H4 (cell line): ENCODE results near the gene WDR48. TPM values are rescaled to one million over a fixed set of nuclear protein-coding genes. Genes with fewer than 3 reads are reported as not detected.

Experiments used
- DNase-seq: peaks from one replicate; pipeline ENCODE4 v3.0.0-alpha.2; 2015; ENCODE audit warnings: low spot score
- total RNA-seq: library from RNA; depleted of rRNA; stranded (reverse); fragments of >200 nt; shearing (Covaris generic); gene quantifications from 2 replicates; pipeline ENCODE4 v1.2.3, GENCODE V29; 2014

Gene WDR48
- total RNA-seq, 1 experiment from 2014 or later = 11.3 TPM

DNA sequence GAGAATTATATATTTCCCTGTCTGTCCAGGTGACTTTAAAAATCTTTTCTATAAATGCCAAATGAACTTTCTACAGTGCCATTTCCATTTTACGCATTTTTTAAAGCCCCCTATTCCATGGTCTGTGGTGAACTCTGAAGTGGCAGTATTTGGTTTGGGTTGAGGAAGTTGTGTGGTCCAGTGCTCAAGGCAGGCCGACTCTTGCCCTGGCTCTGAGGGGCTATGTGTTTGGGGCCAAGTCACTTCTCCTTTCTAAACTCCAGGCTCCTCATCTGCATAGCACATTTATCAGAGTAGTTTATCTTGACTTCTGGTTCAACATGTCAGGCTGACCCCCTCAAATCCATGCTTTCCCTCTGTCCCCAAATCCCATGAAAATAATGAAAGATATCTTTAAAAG lies 69.8 kb downstream of the WDR48 start:
- DNase-seq = no peak

DNA sequence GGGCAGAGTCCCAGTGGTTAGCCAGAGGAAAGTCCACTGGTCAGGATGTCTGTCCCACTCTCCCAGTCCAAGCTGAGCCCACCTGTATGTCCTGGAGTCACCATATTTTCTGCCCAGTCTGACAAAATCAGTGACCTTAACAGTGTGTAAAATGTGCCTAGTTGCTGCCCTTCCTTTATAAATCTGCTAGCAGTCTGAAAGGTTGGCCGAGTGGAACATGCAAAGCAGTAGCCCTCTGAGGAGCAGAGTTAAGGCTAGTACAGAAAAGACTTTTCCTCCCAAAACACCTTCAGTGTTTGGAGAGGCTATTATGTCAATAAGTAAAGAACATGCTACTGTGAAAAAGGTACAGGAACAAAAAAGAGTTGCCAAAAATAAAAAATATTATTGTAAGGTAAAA lies 71.0 kb downstream of the WDR48 start:
- DNase-seq = no peak

DNA sequence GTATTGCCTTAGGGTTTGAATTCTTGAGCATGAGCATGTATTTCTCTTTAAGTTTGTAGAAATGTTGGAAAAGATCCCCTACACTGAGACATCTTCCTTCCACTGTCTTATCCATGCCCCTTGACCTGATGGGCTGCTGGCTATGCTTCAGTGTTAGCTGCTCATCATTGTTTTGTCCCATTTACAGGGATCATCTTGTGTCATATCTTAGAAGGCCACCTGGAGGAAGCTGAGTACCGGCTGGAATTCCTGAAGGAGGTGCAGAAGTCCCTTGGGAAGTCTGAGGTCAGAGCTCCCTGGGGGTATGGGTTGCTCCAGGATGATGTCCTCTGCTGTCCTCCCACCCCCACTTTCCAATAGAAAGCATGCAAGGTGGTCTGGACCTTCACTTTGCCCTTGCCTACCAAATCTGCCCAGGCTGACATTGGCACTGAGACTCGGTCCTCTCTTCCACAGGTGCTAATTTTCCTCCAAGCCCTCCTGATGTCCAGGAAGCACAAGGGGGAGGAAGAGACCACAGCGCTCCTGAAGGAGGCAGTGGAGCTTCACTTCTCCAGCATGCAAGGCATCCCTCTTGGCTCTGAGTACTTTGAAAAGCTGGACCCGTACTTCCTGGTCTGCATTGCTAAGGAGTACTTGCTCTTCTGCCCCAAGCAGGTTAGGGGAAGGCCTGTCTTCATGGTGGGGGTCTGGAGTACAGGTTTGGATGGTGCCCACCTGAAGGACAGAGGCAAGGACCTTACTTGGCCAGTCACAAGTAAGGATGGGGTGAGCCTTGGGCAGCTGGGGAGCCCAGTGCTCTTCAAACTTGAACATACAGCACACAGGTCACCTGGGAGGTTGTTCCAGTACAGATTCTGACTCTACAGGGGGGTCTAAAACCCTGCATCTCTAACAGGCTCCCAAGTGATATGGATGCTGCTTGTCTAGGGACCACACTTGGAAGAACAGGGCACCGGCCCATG lies 73.3 kb downstream of the WDR48 start:
- peak; percentile 13 for DNase-seq

DNA sequence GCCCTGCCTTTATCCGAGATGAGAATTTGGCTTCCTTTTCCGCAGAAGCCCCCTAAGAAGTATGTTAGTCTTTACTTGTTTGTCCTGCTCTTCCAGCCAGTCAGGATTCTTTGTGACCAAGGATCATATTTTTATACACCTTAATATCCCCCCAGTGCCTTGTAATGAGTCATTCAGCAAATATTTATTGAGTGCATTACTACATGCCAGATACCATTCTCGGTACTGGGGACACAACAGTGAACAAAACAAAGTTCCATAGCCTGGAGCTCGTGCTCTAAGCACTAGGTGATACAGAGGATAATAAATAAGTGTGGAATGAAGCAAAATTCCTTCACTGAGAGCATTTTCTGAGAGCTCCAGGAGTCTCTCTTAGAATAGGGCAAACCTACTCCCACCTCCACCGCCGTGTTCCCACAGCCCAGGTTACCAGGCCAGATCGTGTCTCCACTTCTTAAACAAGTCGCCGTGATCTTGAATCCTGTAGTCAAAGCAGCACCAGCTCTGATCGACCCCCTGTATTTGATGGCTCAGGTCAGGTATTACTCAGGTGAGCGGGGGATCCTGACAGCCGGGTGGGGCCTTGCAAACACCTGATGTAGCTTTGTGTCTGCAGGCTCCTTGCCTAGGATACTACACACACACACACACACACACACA lies 74.2 kb downstream of the WDR48 start:
- no peak for DNase-seq

DNA sequence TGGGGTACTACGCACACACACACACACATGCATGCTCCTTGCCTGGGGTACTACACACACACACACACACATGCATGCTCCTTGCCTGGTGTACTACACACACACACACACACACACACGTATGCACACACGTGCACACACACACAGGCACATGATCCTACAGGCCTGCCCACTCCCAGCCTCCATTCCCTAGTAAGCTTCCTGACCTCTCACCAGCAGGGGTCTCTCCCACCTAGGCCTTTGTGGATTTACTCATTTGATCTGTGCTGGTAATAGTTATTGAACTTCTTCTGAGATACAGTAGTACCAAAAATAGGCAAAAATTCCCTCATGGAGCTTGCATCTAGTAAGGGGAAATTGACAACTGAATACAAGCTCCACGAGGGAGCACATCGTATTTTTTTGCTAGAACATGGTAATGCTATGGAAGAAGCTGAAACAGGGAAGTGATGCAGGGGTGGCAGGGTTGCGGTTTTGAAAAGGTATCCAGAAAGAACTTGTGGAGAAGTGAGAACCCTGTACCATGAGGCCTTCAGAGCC lies 74.8 kb downstream of the WDR48 start:
- no peak for DNase-seq

DNA sequence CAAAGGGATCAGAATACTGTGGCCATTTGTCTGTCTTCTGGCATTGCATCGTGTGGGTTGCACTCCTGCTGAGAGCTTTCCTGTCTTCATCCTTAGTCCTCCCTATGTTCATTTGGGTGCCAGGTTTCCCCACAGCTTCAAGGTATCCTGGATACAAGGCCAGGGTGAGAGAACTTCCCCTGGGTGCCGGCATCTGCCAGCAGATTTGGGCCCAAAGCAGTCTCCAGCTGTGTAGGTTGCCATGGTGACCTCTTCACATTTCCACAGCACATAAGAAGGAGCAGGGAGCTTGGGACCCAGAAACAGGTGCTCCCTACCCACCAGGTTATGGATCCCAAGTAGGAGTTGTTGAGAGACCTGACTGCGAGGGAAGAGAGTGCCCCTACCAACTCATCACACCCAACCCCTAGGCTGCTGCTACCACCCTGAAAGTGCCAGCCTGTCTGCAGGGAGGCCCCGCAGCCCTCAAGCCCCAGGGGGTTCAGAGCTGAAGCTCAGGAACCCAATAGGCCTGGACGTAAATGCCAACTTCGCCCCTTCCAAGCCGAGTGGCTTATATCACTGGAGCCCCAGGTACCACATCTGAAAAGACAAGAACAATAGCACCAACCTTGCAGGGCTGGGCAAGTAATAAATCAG lies 75.6 kb downstream of the WDR48 start:
- no peak for DNase-seq

DNA sequence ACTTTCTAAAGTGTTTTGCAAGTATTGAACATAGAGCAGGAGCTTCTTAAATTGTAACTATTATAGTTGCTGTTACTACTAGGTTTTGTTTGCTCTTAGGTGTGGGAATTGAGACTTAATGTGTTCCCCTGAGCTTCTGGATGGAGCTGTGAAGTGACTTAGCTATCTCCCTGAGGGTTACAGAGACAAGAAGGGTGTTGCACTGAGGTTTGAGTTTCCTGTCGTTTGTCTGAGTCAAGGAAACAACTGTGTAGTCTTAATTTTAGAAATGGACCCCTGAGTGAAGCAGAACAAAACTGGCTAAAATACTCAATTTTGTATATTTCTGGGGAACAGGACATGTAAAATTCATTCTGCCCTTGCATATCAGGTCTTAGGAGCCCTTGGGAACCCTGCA lies 76.1 kb downstream of the WDR48 start:
- no peak for DNase-seq

DNA sequence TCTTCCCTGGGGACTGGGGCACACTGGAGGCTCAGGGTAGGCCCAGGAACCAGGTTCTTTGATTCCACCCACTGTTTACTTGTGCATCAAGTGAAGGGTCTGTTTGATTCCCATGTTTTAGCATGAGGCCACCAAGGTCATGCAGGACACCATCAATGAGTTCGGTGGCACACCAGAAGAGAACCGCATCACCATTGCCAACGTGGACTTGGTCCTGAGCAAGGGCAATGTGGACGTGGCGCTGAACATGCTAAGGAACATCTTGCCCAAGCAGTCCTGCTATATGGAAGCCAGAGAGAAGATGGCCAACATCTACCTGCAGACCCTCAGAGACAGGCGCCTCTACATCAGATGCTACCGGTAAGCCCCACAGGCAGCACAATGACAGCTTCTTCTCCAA lies 77.1 kb downstream of the WDR48 start:
- no peak for DNase-seq

DNA sequence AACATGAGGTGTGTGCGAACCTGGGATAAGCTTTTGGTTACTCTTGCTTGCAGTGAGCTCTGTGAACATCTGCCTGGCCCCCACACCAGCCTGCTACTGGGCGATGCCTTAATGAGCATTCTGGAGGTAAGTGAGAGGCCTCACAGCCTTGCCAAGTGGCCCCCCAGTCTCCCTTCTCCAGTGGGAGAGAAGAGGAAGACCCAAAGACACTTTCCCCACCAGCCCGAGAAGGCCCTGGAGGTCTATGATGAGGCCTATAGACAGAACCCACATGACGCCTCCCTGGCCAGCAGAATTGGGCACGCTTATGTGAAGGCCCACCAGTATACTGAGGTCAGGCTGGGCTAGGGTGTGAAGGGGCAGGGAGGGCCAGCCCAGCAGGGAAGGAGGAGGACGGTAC lies 78.2 kb downstream of the WDR48 start:
- DNase-seq = no peak

DNA sequence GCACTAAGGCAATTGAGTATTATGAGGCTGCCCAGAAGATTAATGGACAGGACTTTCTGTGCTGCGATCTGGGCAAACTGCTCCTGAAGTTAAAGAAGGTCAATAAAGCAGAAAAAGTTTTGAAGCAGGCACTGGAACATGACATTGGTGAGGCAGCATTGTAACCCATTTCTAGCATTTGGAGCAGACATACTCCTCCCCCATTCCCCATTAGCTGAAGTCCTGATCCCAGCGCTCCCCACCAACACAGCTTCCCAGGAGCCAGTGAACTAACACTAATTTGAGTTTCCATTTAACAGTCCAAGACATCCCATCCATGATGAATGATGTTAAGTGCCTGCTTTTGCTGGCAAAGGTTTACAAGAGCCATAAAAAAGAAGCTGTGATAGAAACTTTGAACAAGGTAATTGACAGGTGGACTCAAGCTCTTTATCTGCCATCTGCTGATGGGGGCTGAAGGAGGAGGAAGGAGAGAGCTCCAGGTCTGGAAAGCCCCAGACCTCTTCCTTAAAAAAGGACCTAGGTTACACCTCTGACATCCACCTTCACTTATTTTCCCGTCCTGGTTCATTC lies 79.0 kb downstream of the WDR48 start:
- no peak for DNase-seq

DNA sequence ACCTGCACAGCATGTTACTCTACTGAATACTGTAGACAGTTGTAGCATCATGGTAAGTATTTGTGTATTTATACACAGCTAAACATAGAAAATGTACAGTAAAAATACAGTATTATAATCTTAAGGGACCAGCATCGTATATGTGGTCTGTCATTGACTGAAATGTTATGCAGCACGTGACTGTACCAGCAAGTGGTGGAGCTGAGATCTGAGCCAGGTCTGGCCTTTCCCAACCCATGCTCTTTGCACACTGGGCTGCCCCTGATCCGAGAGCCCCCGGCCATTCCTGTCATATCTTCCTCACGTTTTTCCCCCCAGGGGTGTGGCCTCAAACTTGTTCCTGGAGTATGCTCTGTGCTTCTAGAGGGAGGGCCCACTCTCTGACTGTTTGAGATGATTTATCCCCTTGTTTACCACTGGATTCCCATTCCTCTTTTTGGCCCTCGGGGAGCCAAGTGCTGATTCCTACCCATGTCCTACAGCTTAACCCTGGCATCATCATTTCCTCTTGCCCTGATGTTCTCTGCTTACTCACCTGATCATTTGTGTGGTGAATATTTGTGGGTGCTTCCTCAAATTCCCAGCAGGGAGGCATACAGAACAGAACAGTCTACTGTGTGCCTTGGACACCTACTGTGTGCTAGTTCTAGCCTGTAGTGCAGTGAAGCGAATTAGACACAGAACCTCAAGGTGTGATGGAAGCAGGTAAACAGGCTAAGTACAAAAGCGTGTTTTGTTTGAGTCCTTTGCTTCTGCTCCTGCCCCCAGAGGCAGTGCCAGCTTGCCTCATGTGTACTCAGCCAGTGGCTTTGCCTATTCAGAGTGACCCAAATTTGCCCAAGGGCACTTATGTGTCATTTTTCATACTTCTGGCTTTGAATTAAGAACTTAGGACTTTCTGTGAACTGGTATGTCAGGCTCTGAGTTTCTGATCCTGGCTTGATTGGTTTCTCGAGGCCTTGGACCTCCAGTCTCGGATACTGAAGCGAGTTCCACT lies 80.6 kb downstream of the WDR48 start:
- no peak for DNase-seq

DNA sequence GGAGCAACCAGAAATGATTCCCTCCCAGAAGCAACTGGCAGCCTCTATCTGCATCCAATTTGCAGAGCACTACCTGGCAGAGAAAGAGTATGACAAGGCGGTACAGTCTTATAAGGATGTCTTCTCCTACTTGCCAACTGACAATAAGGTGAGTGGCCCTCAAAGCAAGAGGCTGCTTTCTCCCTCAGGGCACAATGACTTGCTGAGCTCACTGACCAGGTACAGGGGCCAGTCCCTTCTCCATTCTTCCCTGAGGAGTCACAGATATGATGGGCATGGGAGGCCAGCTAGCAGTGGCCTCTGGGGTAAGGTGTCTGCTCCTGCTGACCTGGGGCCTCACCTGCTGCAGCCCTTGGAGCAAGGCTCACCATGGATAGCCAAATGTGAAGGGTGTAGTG lies 81.3 kb downstream of the WDR48 start:
- no peak for DNase-seq

DNA sequence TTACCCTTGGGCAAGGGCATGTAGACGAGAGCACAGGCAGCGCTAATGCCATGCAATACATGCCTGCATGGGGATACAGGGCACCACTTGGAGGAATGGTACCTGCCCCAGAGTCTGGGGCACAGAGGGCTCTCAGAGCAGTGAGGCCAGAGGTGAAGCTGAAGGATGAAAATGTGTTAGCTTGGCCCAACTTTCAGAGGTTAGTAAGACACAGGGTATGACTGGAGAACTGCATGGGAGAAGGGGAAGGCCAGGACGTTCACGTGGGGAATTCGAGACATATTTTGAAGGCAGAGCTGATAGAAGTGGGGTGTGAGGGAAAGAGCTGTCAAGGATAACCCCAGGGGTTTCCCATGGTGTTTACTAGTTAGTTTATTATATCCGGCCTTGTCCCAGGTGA lies 82.0 kb downstream of the WDR48 start:
- no peak for DNase-seq

DNA sequence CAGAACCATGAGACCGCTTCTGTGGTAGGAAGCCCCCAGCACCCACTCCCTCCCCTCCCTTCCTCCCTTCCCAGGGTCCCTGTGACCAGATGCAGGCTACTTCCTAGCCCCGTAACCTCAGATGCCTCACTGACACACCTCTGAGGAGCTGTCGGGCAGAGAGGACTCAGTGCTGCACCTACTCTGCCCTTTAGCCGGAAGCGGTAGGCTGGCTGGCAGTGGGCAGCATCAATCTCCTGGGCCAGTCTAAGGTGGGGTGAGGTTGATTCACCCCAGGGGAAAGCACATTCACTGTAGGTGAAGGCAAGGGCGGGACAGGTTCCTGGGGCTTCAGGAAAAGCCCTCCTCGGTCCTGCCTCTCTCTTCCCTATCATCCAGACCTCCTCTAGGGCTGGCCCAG lies 82.5 kb downstream of the WDR48 start:
- DNase-seq = no peak

DNA sequence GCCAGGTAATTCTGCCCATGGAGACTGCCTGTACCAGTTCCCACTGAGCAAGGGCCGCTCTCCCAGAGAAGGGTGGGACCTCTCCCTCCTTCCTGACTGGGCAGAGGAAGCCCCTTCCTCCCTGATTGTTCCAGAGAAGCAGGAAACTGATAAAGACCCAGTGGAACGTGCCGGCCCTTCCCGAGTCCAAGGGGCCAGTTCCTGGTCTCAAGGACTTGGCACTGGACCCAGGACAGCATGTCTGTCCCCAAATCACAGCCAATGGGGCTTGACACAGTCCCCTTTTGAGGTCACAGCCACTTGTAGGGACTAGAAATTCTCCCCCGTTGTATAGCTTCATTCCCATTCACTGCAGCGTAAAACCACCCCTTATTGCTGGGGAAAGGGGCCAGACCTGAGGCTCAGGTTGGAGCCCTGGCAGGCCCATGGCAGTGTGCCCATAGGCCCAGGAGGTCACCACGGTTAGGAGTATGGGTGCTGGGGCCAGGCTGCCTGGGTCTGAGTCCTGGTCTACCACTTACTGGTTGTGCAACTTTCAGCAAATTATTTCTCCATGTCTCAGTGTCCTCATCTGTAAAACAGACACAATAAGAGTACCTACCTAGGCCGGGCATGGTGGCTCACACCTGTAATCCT lies 83.5 kb downstream of the WDR48 start:
- DNase-seq = no peak

DNA sequence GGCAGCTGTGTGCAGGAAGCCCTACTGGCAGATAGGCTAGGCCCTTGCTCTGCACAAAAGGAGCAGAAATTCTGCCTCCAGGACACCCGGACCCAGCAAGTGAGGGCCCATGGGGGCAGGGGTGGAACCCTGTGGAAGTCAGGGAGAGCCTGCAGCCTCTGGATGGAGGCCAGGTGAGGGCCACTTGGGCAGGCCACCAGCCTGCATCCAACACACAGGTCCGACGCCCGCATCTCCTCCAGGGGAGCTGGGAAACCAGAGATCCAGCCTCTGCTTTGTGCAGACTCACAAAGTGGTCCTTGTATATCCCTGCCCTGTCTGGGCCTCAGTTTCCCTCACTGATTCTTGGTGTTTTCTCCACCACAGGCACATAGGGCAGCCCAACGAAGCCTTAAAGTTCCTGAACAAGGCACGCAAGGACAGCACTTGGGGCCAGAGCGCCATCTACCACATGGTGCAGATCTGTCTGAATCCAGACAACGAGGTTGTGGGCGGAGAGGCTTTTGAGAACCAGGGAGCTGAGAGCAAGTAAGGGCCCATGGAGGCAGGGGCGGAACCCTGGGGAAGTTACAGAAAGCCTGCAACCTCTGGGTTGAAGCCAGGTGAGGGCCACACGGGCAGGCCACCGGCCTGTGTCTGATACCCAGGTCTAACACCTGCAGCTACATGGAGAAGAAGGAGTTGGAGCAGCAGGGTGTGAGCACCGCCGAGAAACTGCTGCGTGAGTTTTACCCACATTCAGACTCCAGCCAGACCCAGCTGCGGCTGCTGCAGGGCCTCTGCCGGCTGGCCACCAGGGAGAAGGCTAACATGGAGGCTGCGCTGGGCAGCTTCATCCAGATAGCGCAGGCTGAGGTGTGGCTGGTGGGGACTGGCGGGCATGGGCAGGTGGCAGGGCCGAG lies 85.0 kb downstream of the WDR48 start:
- no peak for DNase-seq

DNA sequence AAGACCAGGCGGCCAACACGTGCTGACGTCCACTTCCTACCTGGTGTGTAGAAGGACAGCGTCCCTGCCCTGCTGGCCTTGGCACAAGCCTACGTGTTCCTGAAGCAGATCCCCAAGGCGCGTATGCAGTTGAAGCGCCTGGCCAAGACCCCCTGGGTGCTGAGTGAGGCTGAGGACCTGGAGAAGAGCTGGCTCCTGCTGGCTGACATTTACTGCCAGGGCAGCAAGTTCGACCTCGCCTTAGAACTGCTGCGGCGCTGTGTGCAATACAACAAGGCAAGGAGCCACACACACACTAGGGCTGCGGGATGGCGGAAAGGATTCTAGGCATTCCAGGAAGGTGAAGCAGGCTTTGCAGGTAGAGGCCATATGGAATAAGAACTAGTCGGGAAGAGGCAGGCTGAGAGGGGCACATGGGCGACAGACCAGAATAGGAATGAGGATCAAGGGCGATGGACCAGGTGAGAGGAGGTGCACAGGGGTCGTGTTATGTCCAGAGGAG lies 85.7 kb downstream of the WDR48 start:
- no peak for DNase-seq

DNA sequence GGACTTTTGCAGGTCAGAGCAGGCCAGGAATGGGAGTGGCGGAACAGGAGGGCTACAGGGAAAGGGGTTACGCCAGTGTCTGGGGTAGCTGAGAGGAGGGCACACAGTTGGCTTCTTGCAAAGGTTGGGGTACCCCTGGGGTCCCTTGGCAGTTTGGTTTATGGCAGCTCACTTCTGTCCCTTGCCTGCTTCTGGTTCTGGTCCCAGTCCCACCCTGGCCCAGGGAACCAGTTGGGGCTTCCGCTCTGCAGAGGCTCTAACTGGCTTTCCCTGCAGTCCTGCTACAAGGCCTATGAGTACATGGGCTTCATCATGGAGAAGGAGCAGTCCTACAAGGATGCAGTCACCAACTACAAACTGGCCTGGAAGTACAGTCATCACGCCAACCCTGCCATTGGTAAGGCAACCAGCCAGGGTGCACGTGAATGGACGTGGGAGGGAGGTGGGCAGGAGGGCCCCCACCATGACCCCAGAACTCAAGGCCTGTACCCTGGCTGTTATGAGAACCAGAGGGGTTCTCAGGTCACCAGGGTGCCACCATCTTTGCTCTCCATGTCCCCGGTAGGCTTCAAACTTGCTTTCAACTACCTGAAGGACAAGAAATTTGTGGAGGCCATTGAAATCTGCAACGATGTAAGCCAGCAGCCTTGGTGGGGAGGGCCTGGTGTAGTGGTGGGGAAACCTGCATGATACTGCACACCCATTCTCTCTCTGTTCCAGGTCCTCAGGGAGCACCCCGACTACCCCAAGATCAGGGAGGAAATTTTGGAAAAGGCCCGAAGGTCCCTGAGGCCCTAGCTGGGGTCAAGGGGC lies 86.4 kb downstream of the WDR48 start:
- no peak for DNase-seq
